Globus pallidus (tissue), 1 donor: ENCODE measurements around the gene TINCR.
"Not testable (repeated sequence)": the region's sequence is repeated elsewhere in the genome, so short reads cannot be mapped to it uniquely, and the experiment has no call there.

Source experiments
- DNase-seq: peaks from one replicate; pipeline ENCODE4 v3.0.0-alpha.2; 2015; ENCODE audit warnings: low spot score

TINCR gene

DNA sequence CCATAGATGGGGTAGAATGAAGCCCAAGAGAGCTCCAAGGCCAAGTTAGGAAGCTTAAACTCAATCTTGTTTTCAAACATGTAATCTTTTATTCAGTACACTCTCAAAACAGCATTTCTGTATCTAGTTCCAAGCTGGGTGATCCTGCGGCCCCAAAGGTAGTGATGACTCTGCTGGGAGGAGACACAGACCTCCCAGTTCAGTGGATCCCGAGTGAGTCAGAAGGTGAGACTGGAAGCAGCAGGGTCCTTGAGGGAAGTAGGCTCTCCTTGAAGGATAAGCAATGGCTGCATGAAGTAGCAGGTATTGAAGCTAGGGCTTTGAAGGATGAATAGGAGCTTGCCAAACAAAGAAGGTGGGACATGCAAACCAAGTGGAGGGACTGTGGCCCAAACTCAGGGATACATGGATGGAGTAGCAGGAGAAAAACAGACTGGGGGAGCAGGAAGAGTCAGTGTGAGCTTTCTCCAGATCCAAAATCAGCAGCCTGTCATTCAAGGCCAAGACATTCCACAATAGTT, 9.6 kb downstream of the TINCR start:
- no peak for DNase-seq

DNA sequence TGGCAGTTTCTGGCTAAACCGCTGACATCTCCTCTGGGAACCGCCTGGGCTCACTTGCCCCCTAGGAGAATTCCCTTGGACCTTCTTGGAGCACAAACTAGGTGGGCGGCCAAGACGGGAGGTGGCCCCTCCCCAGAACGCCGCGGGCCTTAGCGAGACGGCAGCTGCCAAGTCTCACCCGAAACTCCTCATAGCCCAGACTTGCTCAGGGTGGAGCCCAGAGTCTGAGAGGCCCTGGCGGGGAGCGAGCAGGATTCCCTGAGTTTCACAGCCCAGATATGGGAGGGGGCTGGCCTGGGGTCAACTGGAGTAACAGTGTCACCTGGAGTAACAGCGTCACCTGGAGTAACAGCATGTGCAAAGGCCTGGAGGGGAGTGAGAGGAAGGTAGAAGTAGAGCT, 10.1 kb downstream of the TINCR start:
- DNase-seq = no peak

GRCh38 chr19:5554828-5555227, 12.9 kb downstream of the TINCR start:
- no peak for DNase-seq

DNA sequence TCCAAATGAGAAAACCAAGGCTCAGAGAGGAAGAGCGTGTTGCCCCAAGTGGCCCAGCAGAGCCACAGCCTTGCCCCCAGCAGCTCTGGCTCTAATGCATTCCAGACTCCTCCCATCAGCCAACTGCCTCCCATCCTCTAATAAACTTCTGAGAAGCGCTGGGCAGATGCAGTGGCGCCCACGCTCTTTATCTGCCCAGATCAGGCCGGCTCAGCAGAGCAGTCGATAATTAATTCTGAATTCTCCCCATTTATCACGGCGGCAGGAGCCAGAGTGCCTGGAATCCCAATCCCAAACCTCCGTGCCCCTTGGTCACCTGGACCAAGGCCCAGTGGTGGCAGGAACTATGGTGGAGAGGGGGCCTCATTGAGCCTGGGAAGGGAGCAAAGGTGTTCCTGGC, 13.9 kb downstream of the TINCR start:
- DNase-seq = no peak

DNA sequence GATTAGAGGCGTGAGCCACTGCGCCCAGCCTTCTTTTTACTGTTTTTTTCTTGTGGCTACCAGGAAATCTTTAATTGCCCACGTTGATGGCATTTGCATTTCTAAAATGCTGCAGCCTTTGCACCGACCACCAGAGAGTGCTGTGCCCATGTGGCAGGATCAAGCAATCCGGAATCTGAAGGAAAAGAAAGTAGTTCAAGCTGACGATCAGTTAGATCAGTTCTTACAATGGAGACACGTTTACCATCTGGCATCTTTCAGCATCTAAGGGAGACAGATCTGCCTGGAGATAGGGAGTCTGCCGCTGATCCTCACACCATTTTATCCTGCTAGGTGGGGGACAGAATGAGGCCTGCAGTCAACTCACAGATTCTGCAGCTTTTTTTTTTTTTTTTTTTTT, 19.9 kb downstream of the TINCR start:
- DNase-seq = no peak

GRCh38 chr19:5545984-5546383, 21.8 kb downstream of the TINCR start:
- DNase-seq = no peak

DNA sequence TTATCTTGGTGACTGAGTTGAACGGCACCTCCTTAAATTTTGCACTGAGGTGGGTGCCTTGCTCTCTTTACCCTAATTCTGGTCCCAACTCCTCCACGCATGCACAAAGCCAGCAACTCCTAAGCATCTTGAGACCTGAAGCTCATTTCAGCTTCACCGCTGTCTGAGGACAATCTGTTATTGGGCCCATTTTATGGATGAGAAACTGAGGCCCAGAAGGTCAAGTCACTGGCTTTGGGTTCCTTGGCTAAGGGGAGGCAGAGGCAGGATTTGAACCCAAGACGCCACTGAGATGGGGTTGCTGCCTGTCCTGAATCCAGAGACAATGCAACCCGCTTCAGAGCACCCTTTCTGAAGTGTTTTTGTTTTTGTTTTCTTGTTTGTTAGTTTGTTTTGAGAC, 22.7 kb downstream of the TINCR start:
- DNase-seq = no peak

- DNase-seq = no peak
Measured at GRCh38 chr19:5542665-5543064, 25.1 kb downstream of the TINCR start.

DNA sequence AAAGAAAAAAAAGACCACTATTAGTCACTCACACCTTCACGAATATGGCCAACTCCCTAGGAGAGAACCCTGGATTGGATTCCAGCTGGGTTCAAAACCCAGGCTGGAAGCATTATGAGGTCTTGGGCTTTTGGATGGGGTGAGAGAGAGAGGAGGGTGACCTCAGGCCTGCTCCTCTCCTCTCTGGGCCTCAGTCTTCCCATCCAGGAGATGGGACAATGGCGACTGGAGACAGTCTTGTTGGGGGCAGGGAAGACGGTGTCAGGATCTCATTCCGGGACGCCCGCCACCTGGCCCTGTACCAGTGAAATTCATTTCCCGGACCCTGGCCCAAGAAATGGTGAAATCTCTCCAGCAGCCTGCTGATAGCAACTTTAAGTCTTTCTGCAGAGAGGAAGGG, 26.3 kb downstream of the TINCR start:
- DNase-seq = no peak

GRCh38 chr19:5540208-5540607, 27.5 kb downstream of the TINCR start:
- no peak for DNase-seq

DNA sequence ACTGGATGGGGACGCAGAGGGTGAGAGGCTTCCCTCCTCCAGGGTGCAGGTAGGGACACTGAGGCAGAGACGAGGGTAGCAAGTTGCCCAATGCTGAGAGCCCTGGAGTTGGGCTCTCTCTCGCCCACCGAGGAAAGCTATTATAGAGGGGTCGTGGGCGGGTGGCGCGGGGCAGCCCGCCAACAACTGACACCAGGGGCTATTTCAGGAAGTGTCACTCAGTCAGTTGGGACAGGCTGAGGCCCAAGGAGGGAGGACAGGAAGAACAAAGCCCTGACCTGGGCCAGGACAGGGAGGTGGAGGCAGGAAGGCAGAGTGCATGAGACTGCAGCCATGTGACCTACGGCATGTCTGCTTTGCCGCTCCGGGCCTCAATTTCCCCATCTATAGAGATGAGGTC, 29.9 kb downstream of the TINCR start:
- no peak for DNase-seq

DNA sequence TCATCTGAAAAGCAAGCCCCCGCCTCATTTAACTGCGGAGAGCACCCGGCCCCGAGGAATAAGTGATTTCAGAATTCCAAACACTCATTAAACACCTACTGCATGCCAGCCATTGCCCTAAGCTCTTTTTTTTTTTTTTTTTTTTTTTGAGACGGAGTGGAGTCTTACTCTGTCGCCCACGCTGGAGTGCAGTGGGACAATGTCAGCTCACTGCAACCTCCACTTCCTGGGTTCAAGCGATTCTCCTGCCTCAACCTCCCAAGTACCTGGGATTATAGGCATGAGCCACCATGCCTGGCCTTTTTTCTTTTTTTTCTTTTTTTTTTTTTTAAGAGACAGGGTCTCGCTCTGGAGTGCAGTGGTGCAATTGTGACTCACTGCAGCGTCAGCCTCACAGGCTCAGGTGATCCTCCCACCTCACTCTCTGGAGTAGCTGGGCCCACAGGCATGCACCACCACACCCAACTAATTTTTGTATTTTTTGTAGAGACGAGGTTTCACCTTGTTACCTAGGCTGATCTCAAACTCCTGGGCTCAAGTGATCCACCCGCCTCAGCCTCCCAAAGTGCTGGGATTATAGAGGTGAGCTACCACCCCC, 30.7 kb downstream of the TINCR start:
- not testable (repeated sequence) for DNase-seq

DNA sequence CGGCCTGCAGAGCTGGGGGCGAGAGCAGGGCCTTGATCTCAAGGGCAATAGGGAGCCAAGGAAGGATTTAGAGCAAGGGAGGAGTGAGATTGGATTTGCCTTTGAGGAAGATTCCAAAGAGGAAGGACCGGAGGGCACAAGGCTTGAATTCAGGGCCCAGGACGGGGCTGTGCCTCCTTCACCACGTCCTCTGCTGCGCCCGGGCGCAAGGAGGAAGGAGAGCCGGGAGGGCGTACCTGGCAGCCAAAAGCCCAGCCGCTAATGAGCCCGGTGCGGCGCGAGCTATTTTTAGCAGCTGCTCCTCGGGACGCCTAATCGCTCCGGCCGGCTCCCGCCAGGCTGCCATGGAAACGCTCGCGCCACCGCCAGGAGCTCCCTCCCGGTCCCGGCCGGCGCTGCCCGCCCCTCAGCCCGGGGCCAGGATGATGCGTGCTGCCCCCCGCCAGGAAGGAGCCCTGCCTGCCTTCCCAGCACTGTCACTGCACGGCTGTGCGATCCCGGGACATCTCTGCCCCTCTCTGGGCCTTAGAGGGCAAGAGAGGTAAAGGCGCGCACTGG, 31.3 kb downstream of the TINCR start:
- DNase-seq = peak; percentile 44

GRCh38 chr19:5534787-5535586, 32.8 kb downstream of the TINCR start:
- DNase-seq = no peak

- DNase-seq = no peak
Measured at GRCh38 chr19:5533257-5533656, 34.5 kb downstream of the TINCR start.

DNA sequence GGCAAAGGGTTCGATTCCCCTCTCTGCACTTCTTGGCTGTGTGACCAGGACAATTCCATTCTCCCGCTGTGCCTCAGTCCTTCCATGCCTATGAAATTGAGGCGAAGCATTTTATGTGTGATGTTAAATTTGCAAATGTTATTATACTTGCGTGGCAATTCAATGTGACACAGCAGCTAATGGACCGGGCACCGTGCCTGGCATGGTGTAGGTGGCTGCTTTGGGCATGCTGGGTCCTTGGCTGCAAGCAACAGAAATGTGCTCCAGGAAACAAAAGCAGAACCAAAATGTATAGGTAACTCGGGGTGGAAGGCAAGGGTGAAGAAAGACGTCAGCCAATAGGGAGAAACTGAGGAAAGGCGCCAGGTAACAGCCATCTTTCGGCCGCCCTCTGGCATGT, 37.1 kb downstream of the TINCR start:
- DNase-seq = no peak

GRCh38 chr19:5526691-5527090, 41.1 kb downstream of the TINCR start:
- no peak for DNase-seq

GRCh38 chr19:5524081-5524480, 43.7 kb downstream of the TINCR start:
- no peak for DNase-seq

DNA sequence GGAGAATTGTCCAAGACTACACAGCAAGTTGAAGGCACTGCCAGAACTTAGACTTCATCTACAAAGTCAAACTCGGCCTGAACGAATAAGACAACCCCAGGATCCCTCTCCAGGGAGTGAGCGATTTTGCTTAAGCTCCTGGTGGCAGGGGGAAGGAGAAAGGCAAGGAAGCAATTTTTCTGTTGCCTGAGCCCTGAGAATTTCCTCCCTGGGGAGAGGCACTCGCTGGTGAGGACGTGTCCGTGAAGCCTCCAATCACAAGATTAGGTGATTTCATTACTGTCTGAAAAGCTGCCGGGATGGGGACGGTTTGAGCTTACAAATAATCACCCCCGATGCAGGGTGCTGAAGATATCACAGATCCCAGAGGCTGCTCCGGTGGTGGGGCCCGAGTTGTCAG, 45.6 kb downstream of the TINCR start:
- no peak for DNase-seq

DNA sequence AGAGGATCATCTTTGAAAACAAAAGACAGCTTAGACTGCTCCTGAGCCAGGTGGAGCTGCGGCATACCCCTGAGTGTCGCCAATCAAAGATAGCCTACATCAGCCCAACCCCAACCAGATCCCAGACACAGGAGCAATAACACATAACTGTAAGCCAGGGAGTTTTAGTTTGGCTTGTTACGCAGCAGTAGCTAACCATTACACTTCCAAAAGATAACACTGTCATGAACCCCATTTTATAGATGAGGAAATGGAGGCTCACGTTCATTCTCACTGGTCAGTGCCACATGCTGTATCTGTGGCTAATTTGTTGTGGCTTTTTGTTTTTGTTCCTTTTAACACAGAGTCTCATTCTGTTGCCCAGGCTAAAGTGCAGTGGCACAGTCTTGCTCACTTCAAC, 47.3 kb downstream of the TINCR start:
- no peak for DNase-seq

GRCh38 chr19:5519076-5519475, 48.7 kb downstream of the TINCR start:
- DNase-seq = no peak

DNA sequence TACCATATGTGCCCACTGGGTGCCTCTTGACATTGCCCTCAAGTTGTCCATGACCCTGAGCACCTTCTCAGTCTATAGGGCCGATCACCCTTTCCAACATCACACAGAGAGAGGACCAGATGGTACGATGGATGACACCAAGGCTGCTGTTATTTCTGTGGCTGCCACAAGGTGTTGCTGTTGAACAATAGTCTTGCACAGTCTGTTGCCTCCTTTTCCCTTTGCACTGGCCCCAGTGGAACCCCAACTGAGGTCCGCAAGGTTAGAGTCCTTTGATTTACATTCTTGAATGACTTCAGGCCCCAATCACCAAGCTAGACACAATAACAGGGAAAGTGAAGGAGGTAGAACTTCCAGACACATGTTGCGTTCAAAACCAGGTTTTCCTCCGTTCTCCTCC, 52.0 kb downstream of the TINCR start:
- no peak for DNase-seq

- DNase-seq = no peak
Measured at GRCh38 chr19:5514001-5514400, 53.8 kb downstream of the TINCR start.
